Ovary (tissue), 3 donors: ENCODE data around the gene DCAF6.

Source experiments
- CTCF ChIP-seq, 3 donors: fragments of 450-650 bp in 2 of 3; fragments of 200-600 bp in 1 of 3; IDR thresholded peaks; one replicate each; pipeline versions ENCODE4 v1.5.1 to v1.8.0; 2016 to 2022; ENCODE audit warnings: antibody characterized with exemption in 3 of 3, mild to moderate bottlenecking in 1 of 3
- EP300 ChIP-seq: sonication (generic); formaldehyde crosslinking; IDR thresholded peaks from one replicate; pipeline ENCODE4 v1.6.1; 2017; ENCODE audit warnings: antibody characterized with exemption
- POLR2A ChIP-seq: fragments of 450-650 bp; IDR thresholded peaks from one replicate; pipeline ENCODE4 v1.6.1; 2017; ENCODE audit warnings: antibody characterized with exemption, mild to moderate bottlenecking, moderate library complexity
- donor health status: DM: no; HTN: no; CAD: no.

DNA sequence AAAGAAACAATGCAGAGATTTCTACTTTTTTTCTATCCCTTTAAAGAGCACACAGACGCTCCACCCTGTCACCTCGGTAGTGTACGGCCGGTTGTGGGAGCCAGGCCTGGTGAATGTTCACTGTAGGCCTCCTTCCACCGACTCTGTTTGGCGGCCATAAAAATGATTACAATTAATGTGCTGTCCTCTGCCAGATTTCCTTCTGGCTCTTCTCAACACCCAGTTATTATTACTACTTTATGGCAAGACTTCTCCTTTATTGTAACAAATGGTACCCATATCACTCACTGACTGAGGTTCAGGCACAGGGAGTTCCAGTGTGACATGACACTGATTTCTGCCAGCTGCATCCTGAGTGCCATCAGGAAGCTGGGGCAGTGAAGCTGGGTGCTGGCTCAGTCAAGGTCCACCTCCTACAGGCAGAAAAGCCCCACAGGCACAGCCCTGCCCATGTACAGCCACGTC lies 162.9 kb downstream of the DCAF6 start:
- no peak for TF ChIP-seq POLR2A
- no peak for TF ChIP-seq CTCF (IDR thresholded peaks at IDR 0.05)
- TF ChIP-seq EP300: no peak
